ENCODE measurements around the gene PTPRT. TPM values are rescaled to one million over a fixed set of nuclear protein-coding genes. Genes with fewer than 3 reads are reported as not detected.

The PTPRT gene
- polyA plus RNA-seq, 1 of the 3 experiments (the other 2 are of a cell fraction): not detected

GRCh38 chr20:42346189-42347170, 843.2 kb downstream of the PTPRT start:
- H2AFZ ChIP-seq (ENCODE audit: low read depth): no peak overlapping the region
- no peaks in the 10 kb centered on the region for H4K20me1 ChIP-seq (ENCODE audit: insufficient read depth)
- 28% methylated on average over 9 of the region's 10 CpGs for WGBS (ENCODE audit: low lambda C conversion rate)
- CTCF ChIA-PET: no interaction called here
- H3K9ac ChIP-seq: no peak overlapping the region
- no peaks in the 10 kb centered on the region for H3K27me3 ChIP-seq (ENCODE audit: insufficient read depth)
- H3K9me3 ChIP-seq: no peaks in the 10 kb centered on the region
- H3K9me2 ChIP-seq: no peaks in the 10 kb centered on the region
- POLR2A ChIA-PET: no interaction called here
- TF ChIP-seq RCOR1 (IDR thresholded peaks at IDR 0.05; ENCODE audit: low read length) (no peak), EZH2phosphoT487 (IDR thresholded peaks at IDR 0.05; ENCODE audit: borderline replicate concordance, low read depth) (no peak), SIN3A (IDR thresholded peaks at IDR 0.05; ENCODE audit: borderline replicate concordance, low read depth, low read length) (no peak), GABPA (IDR thresholded peaks at IDR 0.05; ENCODE audit: low read depth) (no peak), NFIC (IDR thresholded peaks at IDR 0.05; ENCODE audit: borderline replicate concordance) (no peak), EP300 (IDR thresholded peaks at IDR 0.05; ENCODE audit: borderline replicate concordance in 1 of 2, low read depth in 1 of 2, low read length in 1 of 2) (no peak), TCF12 (IDR thresholded peaks at IDR 0.05) (no peak), CHD2 (IDR thresholded peaks at IDR 0.05; ENCODE audit: low read length, partially characterized antibody) (no peak), FOSL2 (IDR thresholded peaks at IDR 0.05; ENCODE audit: borderline replicate concordance, low read depth) (no peak), FOXJ3 (CRISPR knock-in tag; IDR thresholded peaks at IDR 0.05) (no peak), USF2 (IDR thresholded peaks at IDR 0.05; ENCODE audit: borderline replicate concordance, low read depth, low read length) (no peak), ELF1 (IDR thresholded peaks at IDR 0.05) (no peak), USF1 (IDR thresholded peaks at IDR 0.05; ENCODE audit: borderline replicate concordance, low read depth) (no peak), JUND (IDR thresholded peaks at IDR 0.05) (no peak), RFX5 (IDR thresholded peaks at IDR 0.05; ENCODE audit: low read length) (no peak), TAF1 (IDR thresholded peaks at IDR 0.05; ENCODE audit: borderline replicate concordance, low read depth, low read length) (no peak), REST (IDR thresholded peaks at IDR 0.05; ENCODE audit: low read depth, low read length) (no peak)
- DNase-seq: no peak
- H3K4me1 ChIP-seq (ENCODE audit: control insufficient read depth in 1 of 2, insufficient read depth in 2 of 2, low read depth in 1 of 2, low read length in 1 of 2): no peaks in the 10 kb centered on the region
- no peak overlapping the region for H3K27ac ChIP-seq (ENCODE audit: low read depth in 2 of 2, low read length in 1 of 2)
- H3K36me3 ChIP-seq (replicated peaks in 1 of 2; ENCODE audit: control insufficient read depth in 1 of 2, insufficient read depth in 2 of 2, low read length in 1 of 2): no peaks in the 10 kb centered on the region
- no peak overlapping the region for H3K4me3 ChIP-seq (ENCODE audit: low read depth in 2 of 2, low read length in 1 of 2)
- no peaks in the 10 kb centered on the region for H3F3A ChIP-seq (replicated peaks; ENCODE audit: insufficient read depth)
- H3K79me2 ChIP-seq (ENCODE audit: insufficient read depth): no peaks in the 10 kb centered on the region
- no peak overlapping the region for H3K4me2 ChIP-seq

All from SK-N-SH (cell line).